H54 (cell line): ENCODE measurements around the gene FOXQ1.
"Not testable (repeated sequence)": the region's sequence is repeated elsewhere in the genome, so short reads cannot be mapped to it uniquely, and the experiment has no call there.

Experiments used
- DNase-seq: peaks from one replicate; pipeline ENCODE4 v3.0.0; 2011; ENCODE audit warnings: low spot score, mixed read lengths; ENCODE audit not compliant: insufficient read length
- FAIRE-seq: peaks from 3 replicates; lab custom pipeline; 2011; peaks lifted over from hg19 to GRCh38; lab: Jason Lieb, UNC
- POLR2A ChIP-seq: IDR thresholded peaks from 2 replicates; pipeline ENCODE4 v1.6.1; 2011; ENCODE audit warnings: low read depth, mild to moderate bottlenecking, low read length

FOXQ1 gene

DNA sequence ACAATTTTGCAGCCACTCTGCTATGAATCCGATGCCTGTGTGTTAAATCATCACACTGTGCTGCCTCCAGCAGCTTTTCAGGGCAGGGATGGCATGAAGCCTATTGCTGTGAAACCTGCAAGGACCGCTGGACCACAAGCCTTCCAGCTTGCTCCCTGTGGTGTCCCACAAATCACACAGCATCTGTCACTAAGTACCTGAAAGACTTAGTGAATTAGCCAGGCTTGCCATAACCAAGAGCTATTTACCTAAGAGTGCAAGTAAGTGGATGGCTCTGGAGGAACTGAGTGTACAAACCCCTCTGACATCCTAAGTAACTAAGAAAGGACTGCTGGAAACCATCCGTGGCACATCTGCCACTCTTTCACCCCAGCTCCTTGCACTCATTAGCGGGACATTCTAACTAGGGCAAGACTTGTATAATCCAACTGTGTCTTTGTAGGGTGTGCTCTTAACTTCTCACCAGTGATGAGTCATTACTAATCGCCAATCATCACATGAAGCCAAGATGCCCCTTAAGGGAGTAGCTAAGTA is 34.7 kb downstream of the FOXQ1 start:
- FAIRE-seq (peak; percentile 61), DNase-seq (no peak)
- no peak for TF ChIP-seq POLR2A

GRCh38 chr6:1347161-1347560 is 35.3 kb downstream of the FOXQ1 start:
- no peak for FAIRE-seq
- no peak for DNase-seq
- TF ChIP-seq POLR2A, result no peak

DNA sequence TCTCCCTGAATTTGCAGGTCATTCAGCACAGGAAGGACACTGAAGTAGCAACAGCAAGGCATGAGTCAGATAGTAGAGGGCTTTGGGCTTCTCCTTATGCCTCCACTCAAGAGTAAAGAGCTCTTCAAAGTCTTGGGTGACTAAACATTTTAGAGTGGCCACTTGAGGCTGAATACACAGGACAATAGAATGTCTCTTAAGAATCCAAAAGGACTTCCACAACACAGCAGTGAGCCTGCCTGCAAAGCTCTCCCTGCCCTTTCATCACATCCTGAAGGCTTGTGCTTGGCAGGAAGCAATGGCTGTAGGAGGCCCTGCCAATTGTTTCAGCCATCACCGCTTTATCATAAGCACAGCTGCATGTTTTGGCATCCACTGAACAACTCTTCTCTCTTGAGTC is 36.8 kb downstream of the FOXQ1 start:
- DNase-seq, result no peak
- no peak for TF ChIP-seq POLR2A
- no peak for FAIRE-seq

- FAIRE-seq, result no peak
- DNase-seq, result no peak
- no peak for TF ChIP-seq POLR2A
These were observed 37.8 kb downstream of the FOXQ1 start for GRCh38 chr6:1349655-1350054.

- DNase-seq, result no peak
- no peak for TF ChIP-seq POLR2A
- no peak for FAIRE-seq
These were observed 39.6 kb downstream of the FOXQ1 start for GRCh38 chr6:1351381-1352008.

DNA sequence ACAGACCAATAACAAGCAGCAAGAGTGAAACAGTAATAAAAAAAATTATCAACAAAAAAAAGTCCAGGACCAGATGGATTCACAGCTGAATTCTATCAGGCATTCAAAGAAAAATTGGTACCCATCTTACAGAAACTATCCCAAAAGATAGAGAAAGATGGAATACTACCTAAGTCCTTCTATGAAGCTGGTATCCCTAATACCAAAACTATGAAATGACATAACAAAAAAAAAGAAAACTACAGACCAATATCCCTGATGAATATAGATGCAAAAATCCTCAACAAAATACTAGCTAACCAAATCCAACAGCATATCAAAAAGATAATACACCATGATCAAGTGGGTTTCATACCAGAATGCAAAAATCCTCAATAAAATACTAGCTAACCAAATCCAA is 43.2 kb downstream of the FOXQ1 start:
- DNase-seq, FAIRE-seq: not testable (repeated sequence)

- not testable (repeated sequence) for FAIRE-seq
These were observed 49.8 kb downstream of the FOXQ1 start for GRCh38 chr6:1361717-1362116.

GRCh38 chr6:1362643-1363042 is 50.7 kb downstream of the FOXQ1 start:
- DNase-seq, result no peak

More at GRCh38 chr6:1361717-1362116, 49.8 kb downstream of the FOXQ1 start:
- DNase-seq, result not testable (repeated sequence)

DNA sequence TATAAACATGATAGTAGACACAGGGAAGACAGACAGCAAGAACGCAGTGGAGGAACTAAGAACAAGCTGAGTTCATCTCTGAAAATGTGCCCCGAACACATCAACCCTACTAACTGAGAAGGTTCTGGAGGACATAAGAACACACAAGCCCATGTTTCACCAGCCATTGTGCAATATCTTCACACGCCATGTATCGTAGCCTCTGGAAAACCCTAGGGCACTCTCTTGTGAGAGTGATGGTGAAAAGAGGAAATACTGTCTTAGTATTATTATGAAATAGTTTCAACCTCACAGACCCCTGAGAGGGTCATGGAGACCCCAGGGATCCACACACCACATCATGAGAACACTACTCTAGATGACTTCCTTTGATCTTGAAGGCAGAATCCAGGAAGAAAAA is 51.4 kb downstream of the FOXQ1 start:
- TF ChIP-seq POLR2A, result no peak
- DNase-seq (no peak), FAIRE-seq (no peak)

More at GRCh38 chr6:1362643-1363042, 50.7 kb downstream of the FOXQ1 start:
- TF ChIP-seq POLR2A, result no peak
- FAIRE-seq, result no peak

- no peak for FAIRE-seq
- no peak for TF ChIP-seq POLR2A
- no peak for DNase-seq
These were observed 52.1 kb downstream of the FOXQ1 start for GRCh38 chr6:1363729-1364572.
